HG02852 (cell line): ENCODE data around the gene KRT86.
"Not testable (repeated sequence)": the region's sequence is repeated elsewhere in the genome, so short reads cannot be mapped to it uniquely, and the experiment has no call there.

ENCODE experiments used
- ATAC-seq: cut with Tn5 transposase; IDR thresholded peaks from one replicate; pipeline ENCODE4 v1.9.1; 2021; ENCODE audit warnings: mild to moderate bottlenecking, moderate library complexity; ENCODE audit not compliant: unreplicated experiment

KRT86 gene

DNA sequence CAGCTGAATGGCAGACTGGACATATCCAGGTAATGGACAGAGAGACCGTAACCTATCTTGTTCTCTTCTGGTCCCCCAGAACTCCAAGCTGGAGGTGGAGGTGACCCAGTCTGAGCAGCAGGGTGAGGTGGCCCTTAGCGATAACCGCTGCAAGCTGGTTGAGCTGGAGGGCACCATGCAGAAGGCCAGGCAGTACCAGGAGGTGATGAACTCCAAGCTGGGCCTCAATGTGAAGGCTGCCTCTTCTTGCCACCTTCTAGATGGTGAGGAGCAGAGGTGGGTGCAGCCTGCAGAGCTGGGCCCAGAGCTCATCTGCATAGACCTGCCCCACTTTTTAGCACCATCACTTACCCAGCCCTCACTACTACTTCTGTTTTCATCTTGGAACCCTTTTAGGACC is 7.2 kb upstream of the KRT86 start:
- no peak for ATAC-seq

- no peak for ATAC-seq
Measured at GRCh38 chr12:52267699-52268098, 6.7 kb upstream of the KRT86 start.

- no peak for ATAC-seq
Measured at GRCh38 chr12:52268212-52268611, 6.2 kb upstream of the KRT86 start.

- ATAC-seq, result no peak
Measured at GRCh38 chr12:52270541-52271070, 3.8 kb upstream of the KRT86 start.

GRCh38 chr12:52271158-52271557 is 3.3 kb upstream of the KRT86 start:
- no peak for ATAC-seq

- no peak for ATAC-seq
Measured at GRCh38 chr12:52275686-52276085, 1.2 kb downstream of the KRT86 start.

DNA sequence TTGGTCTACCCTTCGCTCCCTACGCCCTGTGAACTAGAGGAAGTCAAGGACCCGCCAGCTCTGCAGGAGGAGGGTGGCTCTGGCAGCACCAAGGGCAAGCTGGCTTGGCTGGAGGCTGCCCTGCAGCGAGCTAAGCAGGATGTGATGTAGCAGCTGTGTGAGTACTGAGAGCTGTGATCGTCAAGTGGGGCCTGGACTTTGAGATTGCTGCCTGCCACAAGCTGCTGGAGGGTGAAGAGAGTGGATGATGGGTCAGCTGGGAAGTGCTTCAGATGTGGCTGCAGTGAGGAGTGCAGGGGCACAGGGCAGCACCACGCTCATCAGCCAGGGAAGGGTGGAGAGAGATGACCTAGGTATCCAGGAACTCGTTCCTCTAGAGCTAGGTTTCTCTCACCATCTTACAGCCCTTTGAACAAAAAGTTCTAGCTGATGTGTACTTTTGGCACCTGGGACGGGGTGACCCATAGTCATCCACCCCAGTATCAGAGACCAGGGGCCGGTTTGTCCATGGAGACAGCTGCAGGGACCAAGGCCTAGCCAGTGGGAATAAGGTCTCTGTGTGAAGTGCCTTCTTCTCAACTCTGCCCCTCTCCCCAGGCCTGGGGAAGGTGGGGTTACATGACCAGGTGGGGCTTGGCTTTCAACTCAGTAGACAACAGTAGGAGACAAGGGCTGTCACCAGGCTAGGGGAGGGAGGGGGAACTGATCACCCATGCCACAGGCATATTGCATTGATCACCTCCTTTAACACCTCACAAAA is 3.2 kb downstream of the KRT86 start:
- no peak for ATAC-seq

GRCh38 chr12:52278575-52279421 is 4.4 kb downstream of the KRT86 start:
- no peak for ATAC-seq

DNA sequence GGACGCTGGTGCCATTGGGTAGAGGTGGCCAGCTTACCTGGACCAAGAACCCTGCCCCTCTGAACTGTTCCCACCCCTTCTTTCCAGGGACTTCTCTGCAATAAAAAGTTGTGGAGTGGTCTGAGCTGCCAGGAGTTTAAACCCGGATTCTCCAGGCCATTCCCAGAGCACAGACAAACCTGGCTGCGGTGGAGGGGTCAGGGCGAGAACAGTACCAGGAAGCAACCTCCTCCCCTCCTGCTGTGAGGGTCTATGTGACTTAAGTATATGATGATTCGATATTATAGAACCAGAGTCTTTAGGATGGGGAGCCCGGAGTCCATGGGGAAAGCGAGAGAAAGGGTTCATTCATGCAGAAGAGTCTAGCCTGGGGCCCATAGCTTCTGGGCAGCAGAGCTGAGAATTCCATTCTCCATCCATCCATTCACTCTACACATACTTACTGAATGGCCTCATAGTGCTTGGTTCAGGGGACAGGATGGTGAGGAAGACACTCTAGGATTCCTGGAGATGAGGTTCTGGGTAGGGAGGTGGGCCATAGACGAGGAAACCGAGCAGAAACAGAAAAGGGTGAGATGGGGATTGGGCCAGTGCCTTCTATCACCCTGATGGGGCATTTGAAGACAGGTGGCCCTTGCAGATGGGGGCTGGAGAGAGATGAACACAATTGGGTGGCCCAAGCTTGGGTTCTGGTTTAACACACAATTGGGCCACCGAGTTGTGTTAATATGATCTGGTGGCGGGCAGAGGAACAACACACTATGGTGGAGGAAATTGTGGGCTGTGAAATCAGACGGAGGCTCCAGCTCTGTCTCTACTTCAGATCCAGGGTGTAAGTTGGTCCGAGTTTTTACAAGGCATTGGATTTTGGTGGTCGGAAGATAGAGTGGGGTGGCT is 5.2 kb downstream of the KRT86 start:
- no peak for ATAC-seq

GRCh38 chr12:52280319-52280795 is 5.9 kb downstream of the KRT86 start:
- ATAC-seq, result no peak

- no peak for ATAC-seq
Measured at GRCh38 chr12:52280796-52281560, 6.5 kb downstream of the KRT86 start.

DNA sequence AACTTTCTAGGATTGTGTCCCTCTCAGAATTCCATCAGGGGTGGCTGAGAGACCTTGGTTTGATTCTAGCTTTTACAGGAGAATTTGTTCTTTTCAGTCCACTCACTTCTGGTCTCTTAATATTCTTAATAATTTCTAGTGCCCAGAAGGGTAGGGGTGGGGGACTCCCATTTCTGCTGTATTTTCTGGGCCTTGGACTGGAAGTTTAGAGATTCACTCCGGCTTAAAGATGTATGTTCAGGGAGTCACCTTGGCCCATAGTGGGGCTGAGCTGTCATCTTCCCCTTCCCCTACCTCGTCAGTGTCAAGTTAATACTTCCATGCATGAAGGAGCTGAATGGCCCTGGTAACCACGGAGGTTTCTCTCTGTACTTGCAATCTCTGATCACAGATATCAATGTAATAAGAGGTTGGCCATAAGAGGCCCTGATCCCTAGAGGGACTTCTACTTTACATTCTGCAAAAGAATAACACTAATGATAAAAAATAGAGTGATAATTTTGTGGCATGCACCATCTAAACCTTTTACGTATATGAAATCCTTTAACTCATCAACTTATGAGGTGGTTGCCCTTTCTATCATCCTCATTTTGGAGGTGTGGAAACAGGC is 10.2 kb downstream of the KRT86 start:
- ATAC-seq, result no peak

DNA sequence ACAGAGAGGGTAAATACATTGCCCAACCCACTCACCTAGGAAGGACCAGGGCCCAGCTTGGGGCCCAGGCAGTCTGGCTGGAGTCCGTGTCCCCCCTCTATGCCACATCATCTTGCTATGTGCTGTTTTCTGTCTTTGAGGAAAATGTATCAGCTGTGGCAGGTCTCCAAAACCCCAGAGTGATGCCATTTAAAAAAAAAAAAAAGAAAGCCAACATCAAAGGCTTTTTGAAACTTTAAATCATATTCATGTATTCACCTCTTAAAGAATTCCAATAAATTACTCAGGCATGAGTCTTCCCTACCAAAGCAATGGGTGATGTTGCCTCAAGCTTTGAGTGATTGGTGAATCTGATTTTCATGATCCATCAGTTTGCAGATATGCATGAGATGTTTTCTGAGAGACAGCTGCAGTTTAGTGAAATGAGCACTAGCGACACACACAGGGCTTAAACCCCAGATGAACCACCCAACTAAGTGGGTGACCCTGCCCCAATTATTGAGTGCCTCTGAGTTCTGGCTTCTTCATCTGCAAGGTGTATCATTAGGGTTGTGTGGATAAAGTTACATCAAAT is 10.8 kb downstream of the KRT86 start:
- ATAC-seq, result no peak

GRCh38 chr12:52285851-52286530 is 11.5 kb downstream of the KRT86 start:
- no peak for ATAC-seq

DNA sequence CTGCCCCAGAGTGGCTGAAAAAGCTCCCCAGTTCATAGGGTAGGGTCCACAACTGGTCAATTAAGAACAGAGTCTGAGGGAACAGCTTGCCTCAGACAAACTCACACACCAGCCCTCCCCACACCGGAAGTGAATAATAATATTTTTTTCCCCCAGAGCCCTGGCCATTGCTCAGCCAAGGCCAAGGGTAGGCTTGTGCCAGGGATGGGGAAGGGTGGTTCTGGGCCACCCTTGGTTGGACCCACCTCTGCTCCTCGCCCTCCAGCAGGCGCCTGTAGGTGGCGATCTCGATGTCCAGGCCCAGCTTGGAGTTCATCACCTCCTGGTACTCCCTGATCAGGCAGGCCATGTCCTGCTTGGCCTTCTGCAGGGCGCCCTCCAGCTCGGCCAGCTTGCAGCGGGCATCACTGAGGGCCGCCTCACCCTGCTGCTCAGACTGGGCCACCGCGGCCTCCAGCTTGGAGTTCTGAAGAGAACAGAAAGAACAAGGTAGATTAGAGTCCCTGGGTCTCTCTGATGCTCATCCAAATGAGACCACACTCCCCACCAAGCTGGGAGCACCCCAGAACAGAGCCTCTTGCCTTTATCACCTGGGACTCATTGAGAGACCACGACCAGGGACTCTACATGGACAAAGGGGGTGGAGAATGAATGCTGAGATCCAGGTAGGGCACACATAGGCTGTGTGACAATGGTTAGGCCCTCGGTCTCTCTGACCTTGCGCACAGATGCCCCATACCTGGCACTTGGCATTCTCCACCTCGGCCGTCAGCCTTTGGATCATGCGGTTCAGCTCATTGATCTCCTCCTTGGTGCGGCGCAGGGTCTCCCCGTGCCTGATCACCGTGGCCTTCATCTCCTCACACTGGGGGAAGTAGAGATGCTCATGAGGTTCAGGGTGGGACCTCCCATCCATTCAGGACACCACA is 12.7 kb downstream of the KRT86 start:
- ATAC-seq, result not testable (repeated sequence)

DNA sequence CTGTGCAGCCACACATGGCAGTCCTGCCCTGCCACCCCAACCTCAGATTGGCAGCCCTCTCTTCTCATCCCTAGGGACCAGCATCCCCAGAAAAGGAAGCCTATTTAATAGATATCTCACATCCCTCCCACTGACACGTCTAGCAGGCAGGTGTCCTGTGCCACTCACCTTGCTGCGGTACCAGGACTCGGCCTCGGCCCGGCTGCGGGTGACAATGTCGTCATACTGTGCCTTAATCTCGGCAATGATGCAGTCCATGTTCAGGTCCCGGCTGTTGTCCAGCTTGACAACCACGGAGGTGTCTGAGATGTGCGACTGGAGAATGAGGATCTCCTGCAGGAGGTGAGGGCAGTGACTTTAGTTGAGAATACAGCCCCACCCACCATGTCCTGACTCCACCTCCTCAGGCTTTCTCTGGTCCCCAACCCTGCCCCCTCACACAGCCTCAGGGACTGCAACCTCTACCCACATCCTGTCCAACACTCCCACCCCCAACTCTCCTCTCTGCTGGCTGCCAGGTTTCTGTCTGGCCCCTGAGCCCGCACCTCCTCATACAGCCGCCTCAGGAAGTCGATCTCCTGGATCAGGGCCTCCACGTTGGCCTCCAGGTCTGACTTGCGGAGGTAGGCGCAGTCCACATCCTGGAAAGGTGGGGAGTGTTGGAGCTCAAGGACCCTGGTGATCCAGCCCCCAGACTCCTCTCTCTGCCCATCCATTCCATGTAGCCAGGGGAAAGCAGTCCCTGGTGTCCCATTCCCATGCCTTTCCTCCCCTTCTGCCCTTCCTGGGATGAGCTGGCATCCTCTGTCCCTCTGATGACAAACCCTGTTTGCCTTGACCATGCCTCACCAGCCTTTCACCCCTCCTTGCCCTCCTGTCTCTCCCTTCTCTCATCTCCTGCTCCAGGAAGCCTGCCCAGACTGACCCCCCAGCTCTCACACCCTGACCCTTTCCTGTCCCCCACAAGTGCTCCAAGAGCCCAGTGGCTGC is 13.7 kb downstream of the KRT86 start:
- peak; percentile 77 for ATAC-seq
